Loucy (cell line): Measurements from ENCODE around the gene GRID1.

Source experiments
- CTCF ChIP-seq: fragments of 200-600 bp; sonication (generic); conservative IDR thresholded peaks from 2 replicates; pipeline ENCODE4 v1.5.1; 2014; ENCODE audit warnings: mild to moderate bottlenecking, antibody characterized with exemption, low read length
- EZH2phosphoT487 ChIP-seq: fragments of 200-600 bp; IDR thresholded peaks from 2 replicates; pipeline ENCODE4 v1.6.1; 2018; ENCODE audit warnings: antibody characterized with exemption, mild to moderate bottlenecking, moderate library complexity, borderline replicate concordance

GRCh38 chr10:85810674-85811073, 555.9 kb downstream of the GRID1 start:
- no peak for TF ChIP-seq CTCF
- TF ChIP-seq EZH2phosphoT487: no peak
